IPS-18c (cell line): ENCODE measurements around the gene AKR1E2.
A peak's percentile ranks its signal among the peaks of the same experiment; 100 is the strongest.

ENCODE experiments used
- H3K4me3 ChIP-seq: 2 replicates; pipeline ENCODE4 v1.7.0; 2013; ENCODE audit warnings: low read depth, mild to moderate bottlenecking, low read length, moderate library complexity; ENCODE audit not compliant: insufficient read depth
- H3K9me3 ChIP-seq: one replicate; pipeline ENCODE4 v1.6.1; 2013; ENCODE audit warnings: mild to moderate bottlenecking, low read length, moderate library complexity; ENCODE audit not compliant: control insufficient read depth, insufficient read depth

The AKR1E2 gene

GRCh38 chr10:4825868-4826791 is at the start of gene AKR1E2:
Gene AKR1E2 (plus strand): TSS chr10:4826207. CDS start chr10:4826325, 118 bp downstream.
- peak within 1 kb of the TSS; percentile 46 for H3K4me3 ChIP-seq
- H3K9me3 ChIP-seq = no peaks in the 10 kb centered on the region

GRCh38 chr10:4776234-4776638 is 49.8 kb upstream of the AKR1E2 start:
- no peaks in the 10 kb centered on the region for H3K9me3 ChIP-seq
- no peak overlapping the region for H3K4me3 ChIP-seq

GRCh38 chr10:4778761-4779160 is 47.2 kb upstream of the AKR1E2 start:
- H3K4me3 ChIP-seq = no peak overlapping the region

GRCh38 chr10:4780091-4780490 is 45.9 kb upstream of the AKR1E2 start:
- H3K4me3 ChIP-seq = no peak overlapping the region

More at GRCh38 chr10:4778761-4779160, 47.2 kb upstream of the AKR1E2 start:
- no peaks in the 10 kb centered on the region for H3K9me3 ChIP-seq

GRCh38 chr10:4780782-4781181 is 45.2 kb upstream of the AKR1E2 start:
- no peaks in the 10 kb centered on the region for H3K9me3 ChIP-seq
- no peak overlapping the region for H3K4me3 ChIP-seq

More at GRCh38 chr10:4780091-4780490, 45.9 kb upstream of the AKR1E2 start:
- H3K9me3 ChIP-seq = no peaks in the 10 kb centered on the region

- no peak overlapping the region for H3K4me3 ChIP-seq
- H3K9me3 ChIP-seq = no peaks in the 10 kb centered on the region
Measured at GRCh38 chr10:4781955-4782354, 44.1 kb upstream of the AKR1E2 start.

- no peak overlapping the region for H3K4me3 ChIP-seq
- no peaks in the 10 kb centered on the region for H3K9me3 ChIP-seq
Measured at GRCh38 chr10:4784667-4785333, 41.2 kb upstream of the AKR1E2 start.

- Histone ChIP-seq H3K9me3 (no peaks in the 10 kb centered on the region), H3K4me3 (no peak overlapping the region)
Measured at GRCh38 chr10:4786043-4786839, 39.8 kb upstream of the AKR1E2 start.

GRCh38 chr10:4790045-4790444 is 36.0 kb upstream of the AKR1E2 start:
- Histone ChIP-seq H3K4me3 (no peak overlapping the region), H3K9me3 (no peaks in the 10 kb centered on the region)

- H3K4me3 ChIP-seq = no peak overlapping the region
- H3K9me3 ChIP-seq = no peaks in the 10 kb centered on the region
Measured at GRCh38 chr10:4790922-4791321, 35.1 kb upstream of the AKR1E2 start.

GRCh38 chr10:4792381-4792780 is 33.6 kb upstream of the AKR1E2 start:
- H3K4me3 ChIP-seq = no peak overlapping the region

GRCh38 chr10:4801405-4801804 is 24.6 kb upstream of the AKR1E2 start:
- H3K4me3 ChIP-seq = no peak overlapping the region

More at GRCh38 chr10:4792381-4792780, 33.6 kb upstream of the AKR1E2 start:
- no peaks in the 10 kb centered on the region for H3K9me3 ChIP-seq

GRCh38 chr10:4802711-4803487 is 23.1 kb upstream of the AKR1E2 start:
- H3K4me3 ChIP-seq = no peak overlapping the region

More at GRCh38 chr10:4801405-4801804, 24.6 kb upstream of the AKR1E2 start:
- no peaks in the 10 kb centered on the region for H3K9me3 ChIP-seq

GRCh38 chr10:4803822-4804221 is 22.2 kb upstream of the AKR1E2 start:
- Histone ChIP-seq H3K9me3 (no peaks in the 10 kb centered on the region), H3K4me3 (no peak overlapping the region)

More at GRCh38 chr10:4802711-4803487, 23.1 kb upstream of the AKR1E2 start:
- no peaks in the 10 kb centered on the region for H3K9me3 ChIP-seq

GRCh38 chr10:4804465-4804864 is 21.5 kb upstream of the AKR1E2 start:
- no peaks in the 10 kb centered on the region for H3K9me3 ChIP-seq
- H3K4me3 ChIP-seq = no peak overlapping the region

GRCh38 chr10:4806534-4806933 is 19.5 kb upstream of the AKR1E2 start:
- Histone ChIP-seq H3K9me3 (peaks cover 2% of the 10 kb centered on the region), H3K4me3 (no peak overlapping the region)
